Measurements from ENCODE around the gene PLA2G2C.

PLA2G2C gene

DNA sequence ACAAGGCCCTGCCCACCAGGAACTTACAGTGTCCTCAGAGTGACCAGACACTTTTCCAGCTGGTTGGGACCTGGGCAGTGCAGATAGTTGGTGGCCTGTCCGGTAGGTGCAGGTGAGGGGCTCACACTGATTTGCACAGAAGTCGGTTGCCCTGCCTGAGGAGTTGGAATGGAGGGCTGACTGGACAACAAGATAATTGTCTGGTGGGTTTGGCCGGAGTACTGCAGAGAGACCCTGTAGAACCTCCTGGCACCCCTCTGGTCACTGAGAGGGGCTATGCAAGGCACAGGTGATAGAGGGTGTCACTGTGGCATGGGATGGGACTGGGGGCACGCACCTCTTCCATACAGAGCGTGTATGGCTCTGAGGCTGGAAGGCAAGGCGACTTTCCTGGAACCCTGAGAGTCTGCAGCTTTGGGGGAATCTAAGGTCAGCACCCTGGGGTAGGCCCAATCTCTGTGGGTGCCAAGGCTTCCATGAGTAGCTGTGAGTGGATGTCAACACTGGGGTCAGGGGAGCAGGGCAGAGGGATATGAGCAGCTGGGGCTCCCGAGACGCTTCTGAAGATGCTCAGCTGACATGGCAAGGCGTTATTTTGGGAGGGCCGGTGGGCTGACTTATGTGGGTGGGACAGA is 59.4 kb downstream of the PLA2G2C start:
- Histone ChIP-seq H3K9me3 (ENCODE audit: control insufficient read depth, insufficient read depth, low read length) (peaks cover 3% of the 10 kb centered on the region; the same call in 1 of the 2 replicates), H3K36me3 (ENCODE audit: insufficient read depth, low read length) (no peaks in the 10 kb centered on the region), H3K9ac (ENCODE audit: low read depth, low read length) (no peak overlapping the region), H3K4me1 (ENCODE audit: insufficient read depth, low read length) (no peaks in the 10 kb centered on the region)

DNA sequence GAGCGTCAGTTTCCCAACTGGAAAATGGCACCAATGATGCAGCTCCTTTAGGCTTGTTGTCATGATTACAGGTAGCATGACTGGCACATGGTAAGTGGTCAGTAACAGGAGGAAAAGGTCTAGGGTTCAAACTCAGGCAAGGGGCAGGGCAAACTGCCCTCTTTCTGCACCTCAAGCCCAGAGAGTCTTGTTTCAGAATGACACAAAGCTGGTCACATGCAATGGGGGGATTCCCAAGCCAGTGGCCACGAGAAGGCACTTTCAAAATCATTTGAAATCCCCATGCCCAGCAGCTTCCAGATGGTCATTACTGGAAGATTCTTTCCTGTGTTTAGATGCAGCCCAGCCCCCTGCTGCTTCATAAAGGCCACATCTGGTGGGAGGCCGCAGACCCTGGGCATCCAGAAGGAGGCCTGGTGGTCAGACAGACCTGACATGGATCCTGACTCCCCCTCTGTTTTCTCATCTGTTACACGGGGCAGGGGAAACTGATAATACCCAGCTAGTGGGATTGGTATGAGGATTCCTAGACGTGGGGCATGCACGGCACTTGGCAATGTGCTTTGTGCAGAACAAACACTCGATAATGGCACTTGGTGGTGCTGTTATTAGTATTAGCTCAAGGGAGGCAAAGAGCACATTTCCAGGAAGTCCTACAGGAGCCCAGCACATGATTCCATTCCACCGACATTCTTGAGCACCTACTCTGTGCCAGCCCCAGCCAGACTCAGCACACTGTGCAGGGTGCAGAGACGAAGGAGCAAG is 60.1 kb downstream of the PLA2G2C start:
- H3K4me1 ChIP-seq (ENCODE audit: insufficient read depth, low read length), result no peaks in the 10 kb centered on the region
- H3K9ac ChIP-seq (ENCODE audit: low read depth, low read length), result no peak overlapping the region
- H3K9me3 ChIP-seq (ENCODE audit: control insufficient read depth, insufficient read depth, low read length), result peaks cover 3% of the 10 kb centered on the region; the same call in 1 of the 2 replicates
- no peaks in the 10 kb centered on the region for H3K36me3 ChIP-seq (ENCODE audit: insufficient read depth, low read length)

GRCh38 chr1:20125100-20125499 is 61.2 kb downstream of the PLA2G2C start:
- Histone ChIP-seq H3K36me3 (ENCODE audit: insufficient read depth, low read length) (no peaks in the 10 kb centered on the region), H3K4me1 (ENCODE audit: insufficient read depth, low read length) (no peaks in the 10 kb centered on the region), H3K9ac (ENCODE audit: low read depth, low read length) (no peak overlapping the region), H3K9me3 (ENCODE audit: control insufficient read depth, insufficient read depth, low read length) (peaks cover 2% of the 10 kb centered on the region; the same call in 1 of the 2 replicates)

GRCh38 chr1:20124456-20125057 is 61.8 kb downstream of the PLA2G2C start:
- no peaks in the 10 kb centered on the region for H3K4me1 ChIP-seq (ENCODE audit: insufficient read depth, low read length)
- no peaks in the 10 kb centered on the region for H3K36me3 ChIP-seq (ENCODE audit: insufficient read depth, low read length)
- no peaks in the 10 kb centered on the region for H3K9me3 ChIP-seq (ENCODE audit: control insufficient read depth, insufficient read depth, low read length)
- no peak overlapping the region for H3K9ac ChIP-seq (ENCODE audit: low read depth, low read length)

DNA sequence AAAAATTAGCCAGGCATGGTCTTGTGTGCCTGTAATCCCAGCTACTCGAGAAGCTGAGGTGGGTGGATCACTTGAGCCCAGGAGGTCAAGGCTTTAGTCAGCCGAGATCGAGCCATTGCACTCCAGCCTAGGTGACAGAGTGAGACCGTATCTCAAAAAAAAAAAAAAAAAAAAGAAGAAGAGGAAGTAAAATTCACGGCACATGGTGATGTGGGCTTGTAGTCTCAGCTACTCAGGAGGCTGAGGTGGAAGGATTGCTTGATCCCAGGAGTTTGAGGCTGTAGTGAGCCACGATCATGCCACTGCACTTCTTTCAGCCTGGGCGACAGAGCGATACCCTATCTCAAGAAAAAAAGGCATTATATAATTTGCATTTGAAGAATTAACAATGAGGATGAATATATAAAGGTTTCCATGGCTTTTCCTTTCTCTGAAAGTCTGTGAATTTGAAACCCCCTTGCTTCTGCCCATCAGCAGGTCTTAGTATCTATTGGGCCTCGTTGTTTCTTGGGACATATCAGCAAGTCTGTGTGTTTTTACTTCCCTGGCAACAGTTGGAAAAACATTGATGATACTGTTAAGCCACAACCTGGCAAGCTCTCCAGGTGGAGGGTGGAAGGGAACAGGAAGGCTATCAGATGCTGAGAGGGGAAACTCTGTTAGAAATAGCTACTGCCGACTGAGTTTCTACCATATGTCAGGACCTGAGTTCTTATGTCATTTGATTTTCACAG is 62.4 kb downstream of the PLA2G2C start:
- H3K9me3 ChIP-seq (ENCODE audit: control insufficient read depth, insufficient read depth, low read length), result no peaks in the 10 kb centered on the region
- no peak overlapping the region for H3K9ac ChIP-seq (ENCODE audit: low read depth, low read length)
- no peaks in the 10 kb centered on the region for H3K36me3 ChIP-seq (ENCODE audit: insufficient read depth, low read length)
- no peaks in the 10 kb centered on the region for H3K4me1 ChIP-seq (ENCODE audit: insufficient read depth, low read length)

- Histone ChIP-seq H3K4me1 (ENCODE audit: insufficient read depth, low read length) (no peaks in the 10 kb centered on the region), H3K9ac (ENCODE audit: low read depth, low read length) (no peak overlapping the region), H3K9me3 (ENCODE audit: control insufficient read depth, insufficient read depth, low read length) (no peaks in the 10 kb centered on the region), H3K36me3 (ENCODE audit: insufficient read depth, low read length) (no peaks in the 10 kb centered on the region)
Measured at GRCh38 chr1:20120796-20121195, 65.5 kb downstream of the PLA2G2C start.

- peaks cover 3% of the 10 kb centered on the region; the same call in 1 of the 2 replicates for H3K4me1 ChIP-seq (ENCODE audit: insufficient read depth, low read length)
- H3K9me3 ChIP-seq (ENCODE audit: control insufficient read depth, insufficient read depth, low read length), result no peaks in the 10 kb centered on the region
- H3K9ac ChIP-seq (ENCODE audit: low read depth, low read length), result no peak within 1 kb of the TSS
- H3K36me3 ChIP-seq (ENCODE audit: insufficient read depth, low read length), result no peaks in the 10 kb centered on the region
Measured at GRCh38 chr1:20119347-20119746, 67.0 kb downstream of the PLA2G2C start, which contains the start of gene PLA2G2D. PLA2G2D (minus strand) TSS chr1:20119536; CDS start chr1:20119498, 38 bp downstream.

DNA sequence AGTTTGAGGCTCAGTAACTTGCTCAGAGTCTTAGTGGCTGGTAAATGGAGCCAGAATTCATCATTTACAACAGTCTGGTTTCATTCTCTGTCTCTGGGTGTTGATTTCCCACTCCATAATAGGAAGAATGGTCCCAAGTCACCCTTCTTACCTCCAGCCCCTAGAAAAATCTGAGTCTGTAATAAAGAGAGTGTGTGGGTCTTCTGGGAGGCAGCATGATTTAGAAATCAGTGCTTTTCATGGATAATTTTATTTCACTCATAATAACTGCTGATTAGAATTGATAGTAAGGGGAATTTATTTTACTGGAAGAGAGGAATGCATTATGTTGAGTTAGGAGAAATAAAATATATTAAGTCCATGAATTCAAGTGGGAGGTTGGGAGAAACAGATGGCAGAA is 69.1 kb downstream of the PLA2G2C start:
- H3K4me1 ChIP-seq (ENCODE audit: insufficient read depth, low read length), result peaks cover 6% of the 10 kb centered on the region; the same call in 1 of the 2 replicates
- no peaks in the 10 kb centered on the region for H3K9me3 ChIP-seq (ENCODE audit: control insufficient read depth, insufficient read depth, low read length)
- H3K9ac ChIP-seq (ENCODE audit: low read depth, low read length), result no peak overlapping the region
- H3K36me3 ChIP-seq (ENCODE audit: insufficient read depth, low read length), result no peaks in the 10 kb centered on the region

- Histone ChIP-seq H3K36me3 (ENCODE audit: insufficient read depth, low read length) (no peaks in the 10 kb centered on the region), H3K4me1 (ENCODE audit: insufficient read depth, low read length) (peaks cover 6% of the 10 kb centered on the region; the same call in 1 of the 2 replicates), H3K9me3 (ENCODE audit: control insufficient read depth, insufficient read depth, low read length) (no peaks in the 10 kb centered on the region), H3K9ac (ENCODE audit: low read depth, low read length) (no peak overlapping the region)
Measured at GRCh38 chr1:20115916-20116315, 70.4 kb downstream of the PLA2G2C start.

- no peaks in the 10 kb centered on the region for H3K36me3 ChIP-seq (ENCODE audit: insufficient read depth, low read length)
- H3K9me3 ChIP-seq (ENCODE audit: control insufficient read depth, insufficient read depth, low read length), result no peaks in the 10 kb centered on the region
- peaks cover 6% of the 10 kb centered on the region; the same call in 1 of the 2 replicates for H3K4me1 ChIP-seq (ENCODE audit: insufficient read depth, low read length)
- H3K9ac ChIP-seq (ENCODE audit: low read depth, low read length), result no peak overlapping the region
Measured at GRCh38 chr1:20115479-20115878, 70.8 kb downstream of the PLA2G2C start.

GRCh38 chr1:20114021-20114648 is 72.2 kb downstream of the PLA2G2C start:
- H3K9ac ChIP-seq (ENCODE audit: low read depth, low read length), result no peak overlapping the region
- H3K36me3 ChIP-seq (ENCODE audit: insufficient read depth, low read length), result no peaks in the 10 kb centered on the region
- peaks cover 6% of the 10 kb centered on the region; the same call in 1 of the 2 replicates for H3K4me1 ChIP-seq (ENCODE audit: insufficient read depth, low read length)
- H3K9me3 ChIP-seq (ENCODE audit: control insufficient read depth, insufficient read depth, low read length), result no peaks in the 10 kb centered on the region

Measured in ES-I3 (cell line).